Dendritic cell treated with granulocyte-macrophage colony-stimulating factor and Interleukin-4, amounts not matched to agents 40 ng/mL and 50 ng/mL, for 4 days (primary cell): ENCODE results near the gene SPCS3.
"Not testable (repeated sequence)": the region's sequence is repeated elsewhere in the genome, so short reads cannot be mapped to it uniquely, and the experiment has no call there.

ENCODE experiments used
- H3K27ac Mint-ChIP-seq: one replicate; pipeline ENCODE4 v1.8.0; 2022; ENCODE audit warnings: mild to moderate bottlenecking, mixed read lengths
- H3K27me3 Mint-ChIP-seq: one replicate; pipeline ENCODE4 v1.8.0; 2022; ENCODE audit warnings: mild to moderate bottlenecking, mixed read lengths
- H3K36me3 Mint-ChIP-seq: one replicate; pipeline ENCODE4 v1.8.0; 2022; ENCODE audit warnings: low read depth, mixed read lengths
- H3K4me1 Mint-ChIP-seq: one replicate; pipeline ENCODE4 v1.8.0; 2022; ENCODE audit warnings: low read depth, mixed read lengths
- H3K4me3 Mint-ChIP-seq: one replicate; pipeline ENCODE4 v1.8.0; 2022; ENCODE audit warnings: mild to moderate bottlenecking, moderate library complexity, mixed read lengths
- H3K9me3 Mint-ChIP-seq: one replicate; pipeline ENCODE4 v1.8.0; 2022; ENCODE audit warnings: mixed read lengths
- intact Hi-C: fragments of 100-400 bp; cut with micrococcal nuclease; formaldehyde crosslinking; loops from one replicate; pipeline ENCODE4 v1.15.0; 2022

Gene SPCS3

DNA sequence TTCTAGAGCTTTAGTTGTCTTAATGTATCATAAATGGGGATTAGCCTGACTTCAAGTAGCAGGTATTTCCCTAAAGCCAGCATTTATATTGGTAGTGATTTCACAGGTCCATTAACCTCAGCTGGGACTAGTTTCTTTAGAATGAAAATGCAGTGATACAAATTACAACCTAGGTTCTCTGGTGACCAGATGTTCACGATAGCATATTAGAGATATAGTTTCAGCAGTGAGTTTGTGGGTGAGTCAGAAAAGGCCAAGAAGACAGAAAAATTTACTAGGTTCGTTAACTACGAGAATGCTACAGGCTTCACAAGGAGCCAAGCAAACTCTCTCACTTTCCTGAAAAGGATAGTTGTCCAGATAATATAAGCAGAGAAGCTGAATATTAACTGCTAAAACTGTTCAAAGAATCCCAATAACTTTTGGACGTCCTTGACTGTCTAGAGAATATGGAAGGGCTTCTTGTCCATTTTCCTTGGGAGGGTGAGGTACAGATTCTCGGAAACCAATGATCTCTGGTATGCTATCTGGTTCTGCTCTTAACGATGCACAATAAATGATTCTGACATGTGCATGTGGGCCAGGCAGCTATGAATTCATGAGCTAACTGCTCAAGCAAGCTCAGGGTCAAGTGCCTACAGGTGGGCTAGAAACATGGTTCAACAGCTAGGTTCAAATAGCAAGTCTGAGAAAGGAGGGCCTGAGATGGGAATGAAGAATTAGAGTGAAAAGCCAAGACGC is 6.0 kb upstream of the SPCS3 start:
- intact Hi-C loops: no loop called here
- Mint-ChIP-seq H3K9me3 (no peaks in the 10 kb centered on the region), H3K4me3 (no peak overlapping the region), H3K27ac (no peak overlapping the region), H3K4me1 (peaks cover 16% of the 10 kb centered on the region), H3K27me3 (peaks cover 3% of the 10 kb centered on the region), H3K36me3 (peaks cover 12% of the 10 kb centered on the region)

DNA sequence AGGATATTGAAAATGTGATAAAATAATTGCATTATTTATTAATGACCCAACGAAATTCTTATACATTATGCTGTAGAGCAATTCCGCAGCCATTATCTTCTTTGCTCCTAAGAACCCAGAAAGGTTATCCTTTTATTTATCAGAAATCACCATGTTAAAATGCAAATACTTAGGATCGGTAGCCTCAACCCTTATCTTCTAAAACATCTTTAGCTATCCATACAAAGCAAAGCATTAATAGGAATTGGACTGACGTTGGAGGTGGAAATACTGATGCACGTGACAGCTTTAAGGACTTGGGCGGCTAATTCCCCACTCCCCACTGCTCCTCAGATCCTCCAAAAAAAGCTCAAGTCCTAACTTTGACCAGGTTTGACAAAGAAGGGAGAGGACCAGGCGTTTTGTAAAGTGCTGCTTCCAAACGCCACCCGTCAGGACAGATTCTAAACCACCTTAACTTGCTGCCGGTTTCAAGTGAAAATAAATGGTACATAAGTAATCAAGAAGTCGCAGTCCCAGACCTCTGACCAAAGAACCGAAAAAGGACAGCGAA is 539 bp upstream of the SPCS3 start:
- H3K36me3 Mint-ChIP-seq: peaks cover 34% of the 10 kb centered on the region
- H3K4me1 Mint-ChIP-seq: peaks cover 39% of the 10 kb centered on the region
- H3K27me3 Mint-ChIP-seq: no peaks in the 10 kb centered on the region
- intact Hi-C loops: loop anchor here (1.0 kb wide), 1 partner anchor 124 kb away; the partner anchor contains the start of gene SPATA4
- H3K9me3 Mint-ChIP-seq: no peaks in the 10 kb centered on the region
- peak overlapping the region; percentile 87 for H3K4me3 Mint-ChIP-seq
- peak overlapping the region; percentile 91 for H3K27ac Mint-ChIP-seq

DNA sequence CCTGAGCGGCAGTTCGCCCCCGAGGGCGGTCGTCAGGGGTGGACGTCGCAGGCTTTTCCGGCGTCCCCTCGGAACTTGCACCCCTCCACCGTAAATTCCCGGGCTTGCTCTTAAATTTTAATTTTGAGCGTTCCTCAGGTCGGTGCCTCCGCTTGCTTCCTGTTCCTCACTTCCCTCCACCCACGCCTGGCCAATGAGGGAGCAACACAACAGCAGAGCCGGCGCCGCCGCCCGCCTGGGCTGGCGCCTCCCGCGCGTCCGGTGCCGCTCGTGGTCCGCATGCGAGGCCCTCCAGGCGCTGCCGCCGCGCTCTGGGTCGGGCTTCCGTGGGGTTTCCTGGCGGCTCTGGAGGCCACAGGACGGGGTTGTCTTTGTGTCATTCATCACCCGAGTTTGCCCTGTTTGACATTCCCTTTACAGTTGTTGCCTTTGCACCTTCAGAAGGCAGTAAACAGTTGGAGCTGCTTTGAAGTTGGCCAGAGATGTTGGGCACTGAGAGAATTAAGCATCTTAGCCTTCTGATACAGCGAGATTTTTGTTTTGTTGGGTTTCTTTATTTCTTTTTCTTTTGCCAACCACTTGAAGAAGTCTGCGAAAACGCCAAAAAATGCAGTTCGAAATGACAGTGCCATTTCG is 692 bp downstream of the SPCS3 start:
- Mint-ChIP-seq H3K4me1 (peaks cover 42% of the 10 kb centered on the region), H3K9me3 (no peaks in the 10 kb centered on the region), H3K27ac (peak overlapping the region; percentile 91), H3K36me3 (peaks cover 35% of the 10 kb centered on the region), H3K4me3 (peak overlapping the region; percentile 87), H3K27me3 (no peaks in the 10 kb centered on the region)
- intact Hi-C loops: loop anchor here (10.0 kb wide), 3 partner anchors 256 to 984 kb away; partner anchors contain the start of genes NEIL3 and WDR17

DNA sequence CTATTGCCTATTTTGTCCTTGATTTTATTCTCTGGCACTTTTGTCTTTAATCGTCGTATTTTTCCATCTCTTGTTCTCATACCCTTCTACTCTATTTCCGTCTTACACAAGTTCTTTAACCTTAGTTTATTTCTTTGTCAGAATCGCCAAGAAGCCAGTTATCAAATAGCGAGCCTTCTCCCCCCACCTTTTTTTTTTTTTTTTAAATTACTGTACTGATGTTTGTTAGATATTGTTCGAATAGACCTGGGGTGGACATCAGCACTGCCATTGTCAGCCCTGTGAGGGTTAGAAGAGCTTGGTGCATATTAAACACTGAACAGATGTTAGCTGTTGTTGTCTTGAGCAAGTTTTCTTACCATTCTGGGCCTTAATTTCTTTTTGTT is 1.2 kb downstream of the SPCS3 start:
- Mint-ChIP-seq H3K9me3 (no peaks in the 10 kb centered on the region), H3K27ac (peak overlapping the region; percentile 91), H3K4me3 (peak overlapping the region; percentile 87), H3K36me3 (peaks cover 32% of the 10 kb centered on the region), H3K27me3 (no peaks in the 10 kb centered on the region), H3K4me1 (peaks cover 42% of the 10 kb centered on the region)
- intact Hi-C loops: loop anchor here (10.0 kb wide), 3 partner anchors 256 to 984 kb away; partner anchors contain the start of genes NEIL3 and WDR17

DNA sequence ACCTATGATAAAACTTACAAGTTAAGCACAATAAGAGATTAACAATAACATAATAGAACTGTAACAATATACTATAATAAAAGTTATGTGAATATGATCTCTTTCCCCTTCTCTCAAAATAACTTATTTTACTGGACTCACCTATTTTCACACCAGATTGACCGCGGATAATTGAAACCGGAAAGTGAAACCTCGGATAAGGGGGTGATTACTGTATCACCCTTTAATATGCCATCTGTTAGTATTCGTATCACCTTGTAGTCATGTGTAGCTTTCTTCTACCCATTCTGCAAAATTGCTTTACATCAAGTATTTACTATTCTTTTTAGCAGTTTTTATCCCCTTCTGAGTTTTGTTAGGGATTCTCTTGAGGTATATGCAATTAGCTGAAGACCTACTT is 1.8 kb downstream of the SPCS3 start:
- peaks cover 31% of the 10 kb centered on the region for H3K36me3 Mint-ChIP-seq
- peak overlapping the region; percentile 87 for H3K4me3 Mint-ChIP-seq
- H3K4me1 Mint-ChIP-seq: peaks cover 42% of the 10 kb centered on the region
- no peaks in the 10 kb centered on the region for H3K27me3 Mint-ChIP-seq
- no peaks in the 10 kb centered on the region for H3K9me3 Mint-ChIP-seq
- no peak overlapping the region for H3K27ac Mint-ChIP-seq
- intact Hi-C loops: loop anchor here (10.0 kb wide), 3 partner anchors 257 to 983 kb away; partner anchors contain the start of genes NEIL3 and WDR17

DNA sequence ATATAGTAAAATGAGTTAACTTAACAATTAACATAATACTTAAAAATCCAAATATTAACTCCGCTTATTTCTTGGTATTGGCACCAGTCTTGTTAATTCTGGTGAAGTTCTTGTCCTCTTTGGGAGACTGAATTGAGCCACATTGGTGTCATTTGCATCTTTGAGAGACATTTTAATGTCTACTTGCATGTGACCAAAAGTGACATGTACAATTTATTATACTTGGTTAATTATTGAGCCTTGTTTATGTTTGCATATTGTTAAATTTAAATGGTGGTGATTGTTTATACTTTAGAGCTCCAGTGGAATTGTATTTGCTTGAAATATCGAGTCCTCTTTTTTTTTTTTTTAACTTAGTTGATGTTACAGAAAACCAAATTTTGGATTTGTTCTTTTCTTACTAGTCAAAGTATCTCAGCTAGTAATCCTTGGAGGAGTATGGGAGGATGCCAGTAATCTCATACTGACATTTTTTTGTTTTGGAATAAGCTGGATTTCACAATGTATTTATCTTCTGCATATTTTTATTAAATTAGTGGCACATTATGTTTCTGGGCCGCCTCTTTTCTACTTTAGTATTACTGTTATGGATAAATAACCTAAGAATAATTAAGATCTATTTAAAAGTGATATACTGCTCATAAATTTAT is 3.9 kb downstream of the SPCS3 start:
- Mint-ChIP-seq H3K36me3 (peaks cover 47% of the 10 kb centered on the region), H3K4me3 (no peak overlapping the region), H3K9me3 (no peaks in the 10 kb centered on the region), H3K27ac (no peak overlapping the region), H3K4me1 (peaks cover 27% of the 10 kb centered on the region), H3K27me3 (no peaks in the 10 kb centered on the region)
- intact Hi-C loops: loop anchor here (10.0 kb wide), 3 partner anchors 259 to 981 kb away; partner anchors contain the start of genes NEIL3 and WDR17

DNA sequence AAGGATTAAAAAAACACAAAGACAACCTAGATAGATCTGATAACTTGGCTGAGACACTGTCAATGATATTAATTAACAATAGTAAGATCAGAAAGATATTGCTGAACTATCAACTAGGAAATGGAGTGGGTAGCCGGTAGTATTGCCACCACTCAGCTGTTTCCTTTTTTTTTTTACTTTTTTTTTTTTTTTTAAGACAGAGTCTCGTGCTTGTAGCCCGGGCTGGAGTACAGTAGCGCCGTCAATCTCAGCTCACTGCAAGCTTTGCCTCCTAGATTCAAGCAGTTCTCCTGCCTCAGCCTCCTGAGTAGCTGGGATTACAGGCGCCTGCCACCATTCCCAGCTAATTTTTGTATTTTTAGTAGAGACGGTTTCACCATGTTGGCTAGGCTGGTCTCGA is 5.1 kb downstream of the SPCS3 start:
- not testable (repeated sequence) for H3K9me3 Mint-ChIP-seq, H3K27me3 Mint-ChIP-seq
- H3K4me1 Mint-ChIP-seq: peaks cover 25% of the 10 kb centered on the region
- peak overlapping the region; percentile 42 for H3K4me3 Mint-ChIP-seq
- H3K27ac Mint-ChIP-seq: peak overlapping the region; percentile 30
- intact Hi-C loops: loop anchor here (10.0 kb wide), 3 partner anchors 260 to 980 kb away; partner anchors contain the start of genes NEIL3 and WDR17
- peaks cover 45% of the 10 kb centered on the region for H3K36me3 Mint-ChIP-seq

DNA sequence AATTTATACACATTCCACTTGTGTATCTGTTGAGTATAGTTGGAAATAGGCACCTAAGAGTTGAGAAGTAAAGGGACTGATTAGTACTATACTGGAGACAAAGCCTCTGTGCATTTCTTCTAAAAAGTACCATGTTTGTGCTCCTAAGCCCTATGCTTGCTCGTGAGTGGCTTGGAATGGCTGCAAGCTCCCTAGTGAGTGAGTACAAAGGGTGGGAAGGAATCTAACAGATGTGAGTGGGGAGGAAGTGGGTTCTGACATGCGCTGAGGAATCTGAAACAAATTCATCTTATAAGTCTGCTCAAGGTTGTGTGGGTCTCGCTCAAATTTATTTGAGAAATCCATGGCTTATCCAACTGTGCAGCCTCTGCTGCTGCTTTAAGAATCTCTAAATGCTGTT is 13.3 kb downstream of the SPCS3 start:
- Mint-ChIP-seq H3K27ac (no peak overlapping the region), H3K27me3 (no peaks in the 10 kb centered on the region), H3K4me3 (no peak overlapping the region), H3K9me3 (no peaks in the 10 kb centered on the region), H3K4me1 (peaks cover 9% of the 10 kb centered on the region), H3K36me3 (peaks cover 50% of the 10 kb centered on the region)
- intact Hi-C loops: no loop called here

DNA sequence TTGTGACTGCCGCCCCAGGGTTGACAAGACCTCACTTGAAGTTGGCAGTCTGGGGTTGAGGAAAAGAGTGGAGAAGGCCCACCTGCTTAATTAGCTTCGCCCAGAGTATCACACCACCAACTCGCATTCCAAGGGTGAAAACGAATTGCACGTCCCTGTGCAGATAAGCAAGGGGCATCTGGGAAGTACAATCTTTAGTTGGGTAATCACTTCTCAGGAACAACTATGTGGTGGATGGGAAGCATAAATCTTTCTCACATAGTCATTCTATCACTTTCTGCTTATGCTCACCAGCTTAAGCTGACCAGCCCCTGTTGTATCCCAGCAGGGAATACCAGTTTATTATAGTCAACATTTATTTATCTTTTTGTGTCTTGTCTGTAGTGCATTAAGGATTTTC is 14.3 kb downstream of the SPCS3 start:
- Mint-ChIP-seq H3K27me3 (no peaks in the 10 kb centered on the region), H3K4me3 (no peak overlapping the region), H3K9me3 (no peaks in the 10 kb centered on the region), H3K36me3 (peaks cover 45% of the 10 kb centered on the region), H3K27ac (no peak overlapping the region), H3K4me1 (peaks cover 9% of the 10 kb centered on the region)
- intact Hi-C loops: no loop called here

DNA sequence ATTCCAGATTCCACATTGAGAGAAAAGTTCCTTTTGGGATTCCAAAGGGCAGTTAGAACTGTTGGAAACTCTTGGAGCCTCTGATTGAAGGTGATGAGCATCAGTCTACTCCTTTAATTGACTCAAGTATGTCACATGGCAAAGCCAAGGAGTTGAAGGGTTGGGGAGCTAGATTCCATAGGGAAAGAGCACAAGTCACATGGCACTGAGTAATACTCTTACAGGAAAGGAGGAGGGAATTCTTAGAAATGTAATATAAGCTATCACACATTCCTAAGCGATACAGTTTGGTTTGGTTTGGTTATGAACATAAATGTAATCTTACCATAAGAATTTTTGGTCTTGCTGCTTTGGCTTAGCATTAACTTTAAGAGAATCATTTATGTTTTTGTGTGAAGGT is 15.7 kb downstream of the SPCS3 start:
- intact Hi-C loops: no loop called here
- Mint-ChIP-seq H3K27me3 (no peaks in the 10 kb centered on the region), H3K4me3 (no peak overlapping the region), H3K9me3 (no peaks in the 10 kb centered on the region), H3K36me3 (peaks cover 37% of the 10 kb centered on the region), H3K4me1 (peaks cover 9% of the 10 kb centered on the region), H3K27ac (no peak overlapping the region)

DNA sequence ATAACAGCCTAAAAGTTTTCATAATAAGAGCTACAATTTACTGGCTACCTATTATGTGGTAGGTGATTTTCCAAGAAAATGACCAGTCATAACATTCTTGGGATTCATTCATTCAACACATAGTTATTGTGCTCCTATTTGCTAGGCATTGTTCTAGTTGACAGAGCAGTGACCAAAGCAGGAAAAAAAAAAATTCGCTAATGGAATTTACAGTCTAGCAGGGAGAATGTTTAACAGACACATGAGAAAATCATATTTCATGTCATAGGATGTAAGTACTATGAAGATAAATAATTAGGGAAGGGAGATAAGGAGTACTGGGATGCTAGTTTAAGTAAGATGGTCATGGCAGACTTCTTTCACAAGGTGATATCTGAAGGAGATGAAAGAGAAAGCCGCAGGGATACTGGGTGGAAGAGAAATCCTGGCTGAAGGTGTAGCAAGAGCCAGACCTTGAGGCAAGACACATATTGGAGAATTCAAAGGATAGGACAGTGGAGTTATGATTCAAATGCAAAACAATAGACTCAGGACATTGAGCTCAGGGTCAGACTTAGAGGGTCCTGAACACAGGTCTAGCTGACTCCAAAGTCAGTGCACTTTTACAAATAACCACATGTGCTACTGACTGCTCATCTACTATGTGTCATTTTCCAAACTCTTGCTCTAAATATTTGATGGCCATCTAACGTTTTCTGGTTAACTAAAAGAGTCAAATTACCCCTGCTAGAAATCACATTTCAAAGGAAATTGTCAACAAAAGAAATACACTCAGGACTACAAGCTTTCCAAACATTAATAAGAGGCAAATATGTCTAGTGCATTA is 20.4 kb downstream of the SPCS3 start:
- Mint-ChIP-seq H3K27me3 (no peaks in the 10 kb centered on the region), H3K4me1 (no peaks in the 10 kb centered on the region), H3K4me3 (no peak overlapping the region), H3K9me3 (peaks cover 29% of the 10 kb centered on the region), H3K36me3 (peaks cover 11% of the 10 kb centered on the region), H3K27ac (no peak overlapping the region)
- intact Hi-C loops: loop anchor here (1.0 to 10.0 kb wide), 4 partner anchors 22 to 1575 kb away; no protein-coding TSS in a partner anchor

DNA sequence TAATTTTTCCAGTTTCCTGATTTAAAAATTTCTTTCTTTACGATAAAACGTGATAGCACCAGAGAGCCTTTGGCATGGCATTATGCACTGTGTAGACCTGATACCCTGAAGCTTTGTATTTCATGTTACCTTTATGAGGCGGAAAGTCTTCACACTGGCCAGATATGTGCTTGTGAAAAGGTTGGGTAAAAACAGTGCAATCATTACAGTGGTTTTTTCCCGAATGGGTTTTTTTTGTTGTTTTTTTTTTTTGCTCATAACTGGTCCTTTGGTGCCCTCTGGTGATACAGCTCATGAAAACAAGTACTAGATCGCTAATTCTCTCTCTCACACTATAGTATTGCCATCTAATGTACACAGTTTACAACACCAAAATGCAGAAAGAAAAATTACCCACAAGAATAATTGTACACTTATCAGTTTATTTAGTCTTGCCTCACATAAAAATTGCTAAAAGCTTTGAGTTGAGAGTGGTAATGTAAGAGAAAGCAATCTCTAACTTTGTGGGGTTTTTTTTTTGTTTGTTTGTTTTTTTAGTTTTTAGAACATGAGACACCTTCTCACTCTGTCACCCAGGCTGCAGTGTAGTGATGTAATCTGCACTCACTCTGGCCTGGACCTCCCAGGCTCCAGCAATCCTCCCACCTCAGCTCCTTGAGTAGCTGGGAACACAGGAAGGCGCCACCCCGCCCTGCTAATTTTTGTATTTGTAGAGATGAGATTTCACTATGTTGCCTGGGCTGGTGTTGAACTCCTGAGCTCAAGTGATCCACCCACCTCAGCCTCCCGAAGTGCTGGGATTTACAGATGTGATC is 21.3 kb downstream of the SPCS3 start:
- no peak overlapping the region for H3K4me3 Mint-ChIP-seq
- no peaks in the 10 kb centered on the region for H3K4me1 Mint-ChIP-seq
- peaks cover 11% of the 10 kb centered on the region for H3K36me3 Mint-ChIP-seq
- no peaks in the 10 kb centered on the region for H3K27me3 Mint-ChIP-seq
- intact Hi-C loops: loop anchor here (1.0 to 10.0 kb wide), 5 partner anchors 23 to 1576 kb away; no protein-coding TSS in a partner anchor
- H3K27ac Mint-ChIP-seq: no peak overlapping the region
- H3K9me3 Mint-ChIP-seq: peaks cover 32% of the 10 kb centered on the region
